Loucy (cell line): ENCODE measurements around the gene HOXC11.

ENCODE experiments used
- CTCF ChIP-seq: fragments of 200-600 bp; sonication (generic); conservative IDR thresholded peaks from 2 replicates; pipeline ENCODE4 v1.5.1; 2014; ENCODE audit warnings: mild to moderate bottlenecking, antibody characterized with exemption, low read length
- EZH2phosphoT487 ChIP-seq: fragments of 200-600 bp; IDR thresholded peaks from 2 replicates; pipeline ENCODE4 v1.6.1; 2018; ENCODE audit warnings: antibody characterized with exemption, mild to moderate bottlenecking, moderate library complexity, borderline replicate concordance

GRCh38 chr12:54005853-54006558, 33.1 kb downstream of the HOXC11 start:
- TF ChIP-seq CTCF (peak; percentile 93), EZH2phosphoT487 (no peak)
